Stimulated activated naive CD8-positive, alpha-beta T cell treated with anti-CD3 and anti-CD28 coated beads, Interleukin-15, Interleukin-2, amounts not matched to agents 100 ng/mL and 50 ng/mL, for 24 hours (primary cell): ENCODE data around the gene POLR3E.

Experiments
- H3K27ac Mint-ChIP-seq: one replicate; pipeline ENCODE4 v1.8.0; 2021; ENCODE audit warnings: mild to moderate bottlenecking, mixed read lengths
- H3K27me3 Mint-ChIP-seq: one replicate; pipeline ENCODE4 v1.8.0; 2021; ENCODE audit warnings: mixed read lengths
- H3K36me3 Mint-ChIP-seq: one replicate; pipeline ENCODE4 v1.8.0; 2021; ENCODE audit warnings: low read depth, mixed read lengths
- H3K4me1 Mint-ChIP-seq: one replicate; pipeline ENCODE4 v1.8.0; 2021; ENCODE audit warnings: low read depth, mixed read lengths
- H3K4me3 Mint-ChIP-seq: one replicate; pipeline ENCODE4 v1.8.0; 2021; ENCODE audit warnings: mild to moderate bottlenecking, mixed read lengths
- H3K9me3 Mint-ChIP-seq: one replicate; pipeline ENCODE4 v1.8.0; 2021; ENCODE audit warnings: mixed read lengths

POLR3E gene

DNA sequence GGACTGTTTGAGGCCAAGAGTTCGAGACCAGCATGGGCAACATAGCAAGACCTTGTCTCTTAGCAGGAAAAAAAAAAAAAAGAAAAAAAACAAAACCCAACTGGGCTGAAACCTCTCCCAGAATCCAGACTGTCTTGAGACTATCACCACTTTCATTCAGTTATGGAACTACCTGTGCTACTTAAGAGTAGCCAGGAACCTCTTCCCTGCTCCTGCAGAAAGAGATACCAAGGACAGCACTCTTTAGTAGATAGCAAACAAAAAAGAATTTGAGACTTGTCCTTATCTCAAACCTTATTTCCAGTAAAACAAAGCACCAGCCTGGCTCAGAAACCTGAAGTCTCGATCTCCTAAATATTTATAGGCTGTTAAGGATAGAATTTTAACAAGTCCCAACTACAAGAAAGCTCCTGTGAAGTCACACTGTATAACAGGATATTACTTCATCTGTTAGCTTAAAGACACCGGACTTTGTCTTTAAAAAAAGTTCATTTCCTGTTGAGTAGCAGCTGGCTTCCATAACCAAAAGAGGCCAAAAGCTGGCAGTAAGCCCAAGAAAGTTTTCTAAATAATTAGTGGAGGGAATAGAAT, 72.1 kb downstream of the POLR3E start:
- Mint-ChIP-seq H3K36me3 (peaks cover 57% of the 10 kb centered on the region), H3K4me1 (peaks cover 85% of the 10 kb centered on the region), H3K4me3 (peak overlapping the region; percentile 27), H3K27ac (peak overlapping the region; percentile 63), H3K27me3 (no peaks in the 10 kb centered on the region), H3K9me3 (no peaks in the 10 kb centered on the region)

DNA sequence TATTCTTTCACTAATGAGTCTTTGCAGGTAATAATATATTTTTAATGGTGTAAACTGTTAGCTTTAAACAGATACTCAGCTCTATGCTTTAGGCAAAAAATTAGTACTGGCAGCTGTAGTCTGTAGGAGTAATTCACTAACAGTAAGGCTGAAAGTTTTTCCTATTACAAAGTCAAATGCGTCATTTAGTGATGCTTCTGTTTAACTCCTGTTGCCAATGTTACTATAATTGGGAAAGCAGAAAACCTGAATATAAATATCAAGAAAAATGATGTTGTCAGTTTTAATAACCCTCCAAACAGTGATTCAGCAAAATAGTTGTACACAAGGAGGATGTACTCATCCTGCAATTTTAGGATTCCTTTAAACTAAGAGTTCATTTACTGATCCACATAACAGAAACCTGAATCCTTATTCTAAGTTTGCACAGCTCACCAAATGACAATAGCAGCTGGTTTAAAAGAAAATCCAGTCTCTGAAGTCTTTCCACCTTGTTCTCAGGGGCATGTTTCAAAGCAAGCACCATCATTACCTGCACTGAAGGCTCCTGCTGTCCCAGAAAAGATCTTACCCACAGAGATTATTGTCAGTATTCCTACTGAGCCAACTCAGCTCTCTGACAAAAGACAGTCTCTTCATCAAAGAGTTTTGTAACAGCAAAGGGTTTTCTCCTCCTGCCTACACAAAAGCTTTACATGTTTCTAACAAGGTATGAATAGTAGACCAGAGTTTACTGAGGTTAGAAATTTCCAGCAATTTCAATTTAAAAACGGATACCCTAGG, 73.0 kb downstream of the POLR3E start:
- Mint-ChIP-seq H3K36me3 (peaks cover 48% of the 10 kb centered on the region), H3K9me3 (no peaks in the 10 kb centered on the region), H3K27me3 (no peaks in the 10 kb centered on the region), H3K27ac (peak overlapping the region; percentile 38), H3K4me3 (peak overlapping the region; percentile 97), H3K4me1 (peaks cover 82% of the 10 kb centered on the region)

DNA sequence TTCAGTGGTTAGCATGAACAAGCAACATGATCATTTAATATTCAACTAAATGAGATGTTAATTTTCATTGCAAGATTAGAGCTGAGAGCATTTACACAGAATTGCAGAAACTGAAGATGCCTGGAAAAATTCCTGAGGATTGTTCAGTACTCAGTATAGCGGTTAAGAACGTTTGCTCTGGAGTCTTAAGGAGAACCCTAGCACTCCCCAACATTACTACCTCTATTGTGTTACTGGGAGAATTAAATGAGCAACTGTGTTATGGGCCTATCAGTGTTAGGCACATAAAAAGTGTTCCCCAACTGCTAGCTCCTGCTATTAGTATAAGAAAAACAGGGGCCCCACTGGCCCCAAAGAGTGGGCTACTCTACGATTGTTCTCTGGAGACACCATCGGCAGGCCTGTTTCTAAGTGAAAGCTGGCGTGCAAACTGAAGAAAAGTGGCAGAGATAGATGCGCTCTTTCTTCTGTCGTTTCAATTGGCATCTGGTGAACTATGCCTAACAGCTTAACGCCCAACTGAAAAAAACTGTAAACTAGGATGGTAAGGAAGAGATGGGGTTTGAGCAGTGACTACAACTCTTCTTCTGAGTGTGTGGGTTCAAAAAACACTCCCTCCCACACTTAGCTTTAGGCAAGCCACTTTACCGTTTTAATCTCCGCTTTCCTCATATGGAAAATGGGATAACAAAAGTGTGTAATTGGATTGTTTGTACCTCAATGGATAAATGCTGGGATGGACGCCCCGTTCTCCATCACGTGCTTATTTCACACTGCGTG, 75.9 kb downstream of the POLR3E start:
- Mint-ChIP-seq H3K9me3 (no peaks in the 10 kb centered on the region), H3K27me3 (no peaks in the 10 kb centered on the region), H3K36me3 (peaks cover 34% of the 10 kb centered on the region), H3K4me3 (peak overlapping the region; percentile 97), H3K4me1 (peaks cover 65% of the 10 kb centered on the region), H3K27ac (peak overlapping the region; percentile 91)

DNA sequence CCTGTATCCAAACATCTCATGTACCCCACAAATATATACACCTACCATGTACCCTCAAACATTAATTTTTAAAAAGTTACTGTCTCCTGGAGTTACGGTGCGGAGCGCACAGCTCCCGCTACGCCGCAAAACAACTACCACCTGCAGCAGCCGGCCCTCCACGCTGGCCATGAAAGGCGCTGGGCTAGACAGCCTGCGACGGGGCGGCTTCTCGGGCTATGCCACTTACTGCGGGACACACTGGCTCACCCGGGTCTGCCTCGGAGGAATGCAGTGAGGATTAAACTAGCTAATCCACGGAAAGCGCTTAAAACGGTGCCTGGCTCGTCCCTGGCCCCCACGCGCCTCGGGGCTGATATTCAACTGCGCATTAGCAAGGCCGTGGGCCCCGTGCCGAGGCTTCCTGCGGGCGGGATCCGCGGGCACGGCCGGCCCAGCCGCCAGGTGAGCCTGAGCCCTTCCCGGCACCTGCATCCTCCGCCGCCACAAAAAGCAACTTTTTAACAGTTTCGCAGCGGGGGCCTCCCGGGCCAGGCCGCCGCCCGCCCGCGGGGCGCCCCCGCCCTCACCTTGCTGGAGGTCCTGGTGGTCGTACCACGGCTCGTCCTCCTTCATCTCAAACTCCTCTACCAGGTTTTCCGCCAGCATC, 76.6 kb downstream of the POLR3E start:
- Mint-ChIP-seq H3K36me3 (peaks cover 34% of the 10 kb centered on the region), H3K4me1 (peaks cover 59% of the 10 kb centered on the region), H3K27ac (peak overlapping the region; percentile 91), H3K27me3 (no peaks in the 10 kb centered on the region), H3K9me3 (no peaks in the 10 kb centered on the region), H3K4me3 (peak overlapping the region; percentile 97)

DNA sequence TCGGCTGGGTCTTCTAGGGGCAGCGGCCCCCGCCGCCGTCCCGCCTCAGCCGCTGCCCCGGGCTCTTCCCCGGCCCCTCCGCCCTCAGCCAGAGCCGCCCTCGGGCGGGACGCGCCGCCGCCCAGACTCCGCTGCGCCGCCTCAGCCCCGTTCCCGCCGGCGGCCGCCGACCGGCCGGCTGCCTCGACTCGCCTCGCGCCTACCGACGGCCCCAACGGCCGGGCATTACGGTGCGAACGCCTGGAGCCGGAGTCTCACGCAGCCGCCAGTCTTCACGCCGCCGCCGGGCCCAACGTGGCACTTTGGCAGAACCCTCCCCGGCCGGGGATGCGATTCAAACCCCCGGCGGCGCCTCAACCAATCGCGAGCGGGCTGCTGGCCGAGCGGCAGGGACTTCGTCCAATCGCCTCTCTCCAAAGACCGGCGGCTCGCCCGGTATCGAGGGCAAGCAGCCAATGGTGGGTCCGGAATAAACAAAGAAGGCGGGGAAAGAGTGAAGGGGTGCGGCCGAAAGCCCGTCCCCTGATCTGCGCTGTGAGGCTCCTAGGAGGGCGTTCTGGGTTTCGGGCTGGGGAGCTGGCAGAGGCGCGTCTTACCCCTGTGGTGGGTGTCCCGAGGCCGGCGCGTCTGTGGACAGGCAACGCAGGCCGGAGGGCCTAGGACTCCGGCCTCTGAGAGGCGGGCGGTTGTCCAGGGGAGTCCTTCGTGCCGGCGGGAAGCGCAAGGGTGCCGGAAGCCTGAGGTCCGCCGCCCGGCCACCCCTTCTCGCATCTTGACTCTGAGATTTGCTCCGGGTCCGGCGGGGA, 77.3 kb downstream of the POLR3E start, which contains the start of gene CDR2:
TSS of gene CDR2 (minus strand) at position 309 of the 806 bp plus-strand sequence. CDS start 310 bp downstream, outside the sequence.
- peak within 1 kb of the TSS; percentile 91 for H3K27ac Mint-ChIP-seq
- H3K4me3 Mint-ChIP-seq, result peak within 1 kb of the TSS; percentile 97
- H3K4me1 Mint-ChIP-seq, result peaks cover 51% of the 10 kb centered on the region
- H3K36me3 Mint-ChIP-seq, result peaks cover 27% of the 10 kb centered on the region
- no peaks in the 10 kb centered on the region for H3K9me3 Mint-ChIP-seq
- no peaks in the 10 kb centered on the region for H3K27me3 Mint-ChIP-seq

DNA sequence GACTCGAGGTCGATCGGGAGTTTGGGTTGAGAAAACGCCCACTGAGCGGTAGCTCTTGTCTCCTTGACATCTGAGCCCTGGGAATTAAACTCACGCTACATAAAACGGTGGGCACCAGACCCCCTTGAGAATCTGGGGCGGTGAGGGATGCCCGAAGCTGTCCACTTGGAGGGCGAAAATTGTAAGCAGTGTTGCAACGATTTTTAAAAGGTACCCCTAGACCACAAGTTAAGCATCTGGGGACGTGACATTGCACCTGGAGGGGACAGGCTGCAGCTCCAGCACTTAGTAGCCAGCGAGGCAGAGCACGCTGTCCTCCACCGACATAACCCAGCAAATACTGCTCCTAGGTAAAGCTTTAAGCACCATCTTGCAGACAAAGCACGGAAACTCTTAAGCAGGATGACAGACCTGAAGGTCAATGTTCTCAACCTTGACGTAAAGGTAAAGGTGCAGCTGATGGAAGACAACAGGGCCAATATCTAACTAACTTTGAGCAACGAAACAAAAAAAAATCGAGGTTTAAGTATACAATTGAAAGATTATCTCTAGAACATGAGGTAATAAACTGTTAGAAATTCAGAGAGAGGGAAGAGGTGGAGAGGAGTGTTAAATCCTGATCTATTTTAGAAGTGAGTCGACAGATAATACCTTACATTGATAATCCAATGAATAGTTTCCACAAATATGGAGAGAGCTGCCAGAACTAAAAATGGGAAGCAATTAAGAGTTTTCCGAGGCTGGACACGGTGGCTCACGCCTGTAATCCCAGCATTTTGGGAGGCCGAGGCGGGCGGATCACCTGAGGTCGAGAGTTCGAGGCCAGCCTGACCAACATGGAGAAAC, 78.1 kb downstream of the POLR3E start:
- no peaks in the 10 kb centered on the region for H3K9me3 Mint-ChIP-seq
- peaks cover 24% of the 10 kb centered on the region for H3K36me3 Mint-ChIP-seq
- H3K27ac Mint-ChIP-seq, result peak overlapping the region; percentile 43
- H3K4me1 Mint-ChIP-seq, result peaks cover 47% of the 10 kb centered on the region
- peak overlapping the region; percentile 97 for H3K4me3 Mint-ChIP-seq
- no peaks in the 10 kb centered on the region for H3K27me3 Mint-ChIP-seq

DNA sequence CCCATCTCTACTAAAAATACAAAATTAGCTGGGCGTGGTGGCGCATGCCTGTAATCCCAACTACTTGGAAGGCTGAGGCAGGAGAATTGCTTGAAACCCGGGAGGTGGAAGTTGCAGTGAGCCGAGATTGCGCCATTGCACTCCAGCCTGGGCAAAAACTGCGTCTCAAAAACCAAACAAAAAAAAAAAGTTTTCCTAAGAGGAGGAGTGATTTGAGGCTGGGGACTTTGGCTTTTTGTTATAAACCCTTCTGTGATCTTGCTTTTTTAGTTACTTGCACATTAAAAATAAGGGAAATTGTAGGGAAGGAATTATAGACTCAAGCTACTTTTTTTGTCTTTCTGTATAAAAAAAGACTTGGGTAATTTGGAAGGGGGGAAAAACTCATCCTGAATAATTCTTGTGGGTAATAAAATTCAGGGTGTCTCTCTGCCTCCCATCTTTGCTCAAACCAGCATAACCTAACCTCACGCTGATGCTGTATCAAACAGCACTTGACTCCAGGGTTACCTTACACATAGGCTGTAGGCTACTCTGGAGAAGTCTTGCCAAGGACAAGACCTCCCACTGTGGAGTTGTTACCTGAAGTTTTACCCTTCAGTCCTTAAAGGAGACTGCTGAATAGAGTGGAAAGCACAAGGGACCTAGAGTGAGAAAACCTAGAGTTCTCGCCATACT, 78.9 kb downstream of the POLR3E start:
- peaks cover 20% of the 10 kb centered on the region for H3K36me3 Mint-ChIP-seq

DNA sequence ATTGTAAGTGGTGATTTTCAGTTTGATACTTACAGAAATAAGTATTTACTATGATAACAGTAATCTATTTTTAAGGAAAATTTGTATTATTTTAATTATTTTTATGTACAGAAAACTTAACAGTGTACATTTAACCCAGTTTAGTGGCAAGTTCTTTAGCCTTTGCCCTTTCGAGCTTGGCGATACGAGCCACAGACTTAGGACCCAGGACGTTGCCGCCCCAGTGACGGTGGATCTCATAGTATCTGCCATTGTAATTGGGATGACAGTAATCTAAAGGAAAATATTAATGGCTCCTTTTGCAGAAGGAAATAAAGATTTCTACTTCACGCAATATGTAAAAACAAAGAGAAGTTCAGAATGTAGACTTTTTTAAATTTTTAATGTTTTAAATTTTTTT, 82.4 kb downstream of the POLR3E start:
- Mint-ChIP-seq H3K4me3 (no peak overlapping the region), H3K9me3 (no peaks in the 10 kb centered on the region)

More for the DNA sequence above, 78.9 kb downstream of the POLR3E start:
- H3K27me3 Mint-ChIP-seq, result no peaks in the 10 kb centered on the region
- peak overlapping the region; percentile 39 for H3K4me3 Mint-ChIP-seq
- H3K4me1 Mint-ChIP-seq, result peaks cover 45% of the 10 kb centered on the region
- no peaks in the 10 kb centered on the region for H3K9me3 Mint-ChIP-seq
- H3K27ac Mint-ChIP-seq, result no peak overlapping the region

DNA sequence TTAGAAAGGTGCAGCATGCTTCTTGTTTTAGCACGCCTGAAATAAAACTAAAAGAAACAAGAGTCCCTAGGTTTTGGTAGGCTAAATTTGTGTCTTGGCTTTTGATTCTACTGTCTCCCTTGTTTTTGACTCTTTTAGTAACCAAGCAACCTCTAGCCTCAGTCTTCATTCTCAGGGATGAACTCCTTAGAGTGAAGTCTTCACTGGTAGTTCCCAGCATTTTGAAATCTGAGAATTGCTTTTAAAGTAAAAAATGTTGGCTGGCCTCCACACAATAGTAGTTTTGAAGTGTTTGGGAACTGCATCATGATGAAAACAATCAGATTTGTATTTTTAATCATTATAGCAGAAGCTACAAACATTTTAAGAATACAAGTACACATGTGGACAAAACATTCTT, 83.3 kb downstream of the POLR3E start:
- Mint-ChIP-seq H3K27me3 (no peaks in the 10 kb centered on the region), H3K4me3 (no peak overlapping the region), H3K27ac (no peak overlapping the region), H3K9me3 (no peaks in the 10 kb centered on the region), H3K4me1 (peaks cover 26% of the 10 kb centered on the region), H3K36me3 (no peaks in the 10 kb centered on the region)

More for the DNA sequence above, 82.4 kb downstream of the POLR3E start:
- no peaks in the 10 kb centered on the region for H3K36me3 Mint-ChIP-seq
- peaks cover 33% of the 10 kb centered on the region for H3K4me1 Mint-ChIP-seq
- no peaks in the 10 kb centered on the region for H3K27me3 Mint-ChIP-seq
- no peak overlapping the region for H3K27ac Mint-ChIP-seq

DNA sequence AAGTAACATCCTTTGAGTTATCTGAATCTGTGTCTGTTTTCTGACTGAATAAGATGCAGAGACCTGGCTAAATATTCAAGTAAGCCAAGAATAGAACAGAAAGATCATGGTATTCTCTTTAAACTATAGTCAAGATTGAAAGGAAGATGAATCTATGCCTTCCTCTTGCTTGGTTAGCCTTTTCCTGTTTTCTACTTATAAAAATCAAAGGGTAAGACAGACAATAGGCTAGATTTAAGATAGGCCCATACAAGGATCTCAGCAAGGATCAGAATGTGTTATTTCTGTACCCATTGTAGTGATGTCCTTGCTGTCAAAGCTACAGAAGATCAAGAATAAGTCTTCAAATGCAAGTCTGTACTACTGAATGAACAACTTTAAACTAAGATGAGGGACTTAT, 84.2 kb downstream of the POLR3E start:
- Mint-ChIP-seq H3K27me3 (no peaks in the 10 kb centered on the region), H3K27ac (no peak overlapping the region), H3K9me3 (no peaks in the 10 kb centered on the region), H3K4me1 (peaks cover 21% of the 10 kb centered on the region), H3K36me3 (no peaks in the 10 kb centered on the region), H3K4me3 (no peak overlapping the region)

DNA sequence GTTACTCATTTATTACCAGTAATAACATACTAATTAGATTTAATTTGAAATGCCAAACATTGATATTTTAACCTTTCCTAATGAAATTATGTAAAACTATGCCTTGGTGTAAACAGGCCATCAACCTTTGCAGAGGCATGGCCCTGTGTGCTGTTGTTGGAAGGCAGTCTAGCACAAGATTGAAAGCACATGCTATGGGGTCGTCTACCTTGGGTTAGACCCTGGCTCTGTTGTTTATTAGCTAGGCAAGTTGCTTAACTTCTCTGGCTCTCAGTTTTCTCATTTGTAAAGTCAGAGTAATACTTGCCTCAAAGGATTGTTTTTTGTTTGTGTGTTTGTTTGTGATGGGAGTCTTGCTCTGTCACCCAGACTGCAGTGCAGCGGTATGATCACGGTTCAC, 86.6 kb downstream of the POLR3E start:
- Mint-ChIP-seq H3K27ac (no peak overlapping the region), H3K9me3 (no peaks in the 10 kb centered on the region), H3K4me1 (peaks cover 21% of the 10 kb centered on the region), H3K27me3 (no peaks in the 10 kb centered on the region), H3K36me3 (no peaks in the 10 kb centered on the region), H3K4me3 (no peak overlapping the region)
